Trophoblast cell (in vitro differentiated cells and primary cell): ENCODE results near the gene GPI.

Experiments used
- DNase-seq, 2 donors: peaks; one replicate each; pipeline ENCODE4 v3.0.0-alpha.2; 2016
- H2AFZ ChIP-seq: 2 replicates; pipeline ENCODE4 v1.6.1; 2013; ENCODE audit warnings: low read length, moderate library complexity, mild to moderate bottlenecking; ENCODE audit not compliant: insufficient read depth, poor library complexity
- H2AK5ac ChIP-seq: 2 replicates; pipeline ENCODE4 v1.6.1; 2013; ENCODE audit warnings: mild to moderate bottlenecking, low read length
- H2BK120ac ChIP-seq: 2 replicates; pipeline ENCODE4 v1.6.1; 2013; ENCODE audit warnings: low read length, mild to moderate bottlenecking, moderate library complexity; ENCODE audit not compliant: insufficient read depth, poor library complexity
- H2BK12ac ChIP-seq: 2 replicates; pipeline ENCODE4 v1.6.1; 2013; ENCODE audit warnings: mild to moderate bottlenecking, low read length, moderate library complexity
- H2BK5ac ChIP-seq: 2 replicates; pipeline ENCODE4 v1.6.1; 2013; ENCODE audit warnings: low read length, low read depth, moderate library complexity, mild to moderate bottlenecking; ENCODE audit not compliant: poor library complexity
- H3K14ac ChIP-seq: 2 replicates; pipeline ENCODE4 v1.6.1; 2013; ENCODE audit warnings: mild to moderate bottlenecking, low read length
- H3K18ac ChIP-seq: 2 replicates; pipeline ENCODE4 v1.6.1; 2013; ENCODE audit warnings: mild to moderate bottlenecking, low read length
- H3K23ac ChIP-seq: 2 replicates; pipeline ENCODE4 v1.6.1; 2013; ENCODE audit warnings: low read length
- H3K27ac ChIP-seq: 2 replicates; pipeline ENCODE4 v1.5.1; 2013; ENCODE audit warnings: low read depth, mild to moderate bottlenecking, inconsistent platforms, low read length, moderate library complexity
- H3K27me3 ChIP-seq: 2 replicates; pipeline ENCODE4 v1.6.1; 2013; ENCODE audit warnings: inconsistent platforms, mild to moderate bottlenecking, low read length, moderate library complexity; ENCODE audit not compliant: insufficient read depth
- H3K36me3 ChIP-seq, 2 experiments: 1 replicate in 1 of 2; 2 replicates in 1 of 2; pipeline ENCODE4 v1.6.1; 2013; ENCODE audit warnings: low read length in 2 of 2, mild to moderate bottlenecking in 2 of 2, moderate library complexity in 1 of 2; ENCODE audit not compliant: insufficient read depth in 2 of 2, control insufficient read depth in 1 of 2
- H3K4ac ChIP-seq: 2 replicates; pipeline ENCODE4 v1.6.1; 2013; ENCODE audit warnings: low read depth, mild to moderate bottlenecking, low read length, moderate library complexity
- H3K4me1 ChIP-seq, 2 experiments: 1 replicate in 1 of 2; 2 replicates in 1 of 2; pipeline ENCODE4 v1.6.1; 2013; ENCODE audit warnings: low read length in 2 of 2, mild to moderate bottlenecking in 2 of 2, moderate library complexity in 1 of 2; ENCODE audit not compliant: insufficient read depth in 2 of 2, control insufficient read depth in 1 of 2
- H3K4me2 ChIP-seq: 2 replicates; pipeline ENCODE4 v1.6.1; 2013; ENCODE audit warnings: inconsistent platforms, mild to moderate bottlenecking, low read length, moderate library complexity
- H3K4me3 ChIP-seq: 2 replicates; pipeline ENCODE4 v1.5.1; 2013; ENCODE audit warnings: mild to moderate bottlenecking, low read depth, low read length, inconsistent platforms
- H3K79me1 ChIP-seq: one replicate; pipeline ENCODE4 v1.6.1; 2013; ENCODE audit warnings: low read length
- H3K79me2 ChIP-seq: 2 replicates; pipeline ENCODE4 v1.6.1; 2013; ENCODE audit warnings: low read length, mild to moderate bottlenecking; ENCODE audit not compliant: control insufficient read depth, insufficient read depth, poor library complexity
- H3K9ac ChIP-seq: 2 replicates; pipeline ENCODE4 v1.6.1; 2013; ENCODE audit warnings: mild to moderate bottlenecking, low read length
- H3K9me3 ChIP-seq: 2 replicates; pipeline ENCODE4 v1.6.1; 2013; ENCODE audit warnings: low read depth, mild to moderate bottlenecking, control low read depth, inconsistent platforms, low read length; ENCODE audit not compliant: insufficient read depth
- H4K12ac ChIP-seq: 2 replicates; pipeline ENCODE4 v1.6.1; 2013; ENCODE audit warnings: low read depth, mild to moderate bottlenecking, low read length, moderate library complexity
- H4K8ac ChIP-seq: 2 replicates; pipeline ENCODE4 v1.6.1; 2013; ENCODE audit warnings: low read depth, mild to moderate bottlenecking, low read length, moderate library complexity
- H4K91ac ChIP-seq: one replicate; pipeline ENCODE4 v1.6.1; 2013; ENCODE audit warnings: low read depth, mild to moderate bottlenecking, low read length, moderate library complexity
- WGBS: extraction: QIAGEN DNeasy Blood & Tissue Kit; methylation state at CpG from one replicate; pipeline ENCODE4 v1.1.7; 2013; ENCODE audit warnings: missing lambda C conversion rate; ENCODE audit not compliant: insufficient read length, insufficient coverage; ENCODE audit errors: extremely low coverage; 5-methylcytosine and 5-hydroxymethylcytosine counted together

The GPI gene

DNA sequence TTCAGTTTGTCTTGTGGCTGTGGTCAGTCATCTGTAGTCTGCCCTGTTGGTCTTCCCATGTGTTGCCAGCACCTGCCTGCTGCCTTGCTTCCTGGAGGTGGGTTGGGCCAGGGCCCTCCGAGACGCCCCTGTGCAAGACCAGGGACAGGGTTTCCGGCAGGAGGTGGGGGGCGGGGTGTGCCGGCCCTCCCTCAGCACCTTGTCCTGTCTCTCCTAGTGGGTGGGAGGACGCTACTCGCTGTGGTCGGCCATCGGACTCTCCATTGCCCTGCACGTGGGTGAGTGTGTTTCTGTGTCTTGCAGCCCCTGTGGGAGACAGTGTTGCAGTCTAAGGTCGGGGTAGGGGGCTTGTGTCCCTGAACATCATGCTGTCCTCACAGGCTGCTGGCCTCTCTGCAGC lies 28.0 kb downstream of the GPI start:
- no peaks in the 10 kb centered on the region for H3K79me2 ChIP-seq
- no peak for DNase-seq
- H4K8ac ChIP-seq: no peak overlapping the region
- WGBS: no CpG with 5 or more reads among the region's 11 CpGs
- peaks cover 8% of the 10 kb centered on the region for H3K9me3 ChIP-seq
- no peaks in the 10 kb centered on the region for H3K27me3 ChIP-seq
- H3K4me2 ChIP-seq: no peak overlapping the region
- H2BK12ac ChIP-seq: no peak overlapping the region
- H2AK5ac ChIP-seq: no peak overlapping the region
- no peak overlapping the region for H3K23ac ChIP-seq
- H3K4ac ChIP-seq: no peak overlapping the region
- H3K27ac ChIP-seq: no peak overlapping the region
- H3K14ac ChIP-seq: no peak overlapping the region
- no peak overlapping the region for H2AFZ ChIP-seq
- no peaks in the 10 kb centered on the region for H3K4me1 ChIP-seq
- no peak overlapping the region for H3K18ac ChIP-seq
- no peak overlapping the region for H4K91ac ChIP-seq
- no peak overlapping the region for H2BK120ac ChIP-seq
- H2BK5ac ChIP-seq: no peak overlapping the region
- peaks cover 43 to 67% of the 10 kb centered on the region in 2 experiments for H3K36me3 ChIP-seq
- no peak overlapping the region for H3K9ac ChIP-seq
- no peak overlapping the region for H3K4me3 ChIP-seq
- no peak overlapping the region for H4K12ac ChIP-seq
- no peaks in the 10 kb centered on the region for H3K79me1 ChIP-seq

- Histone ChIP-seq H2BK120ac (no peak overlapping the region), H3K36me3 (peaks cover 43 to 71% of the 10 kb centered on the region in 2 experiments), H2AFZ (no peak overlapping the region), H3K9ac (no peak overlapping the region), H3K4me3 (no peak overlapping the region), H3K14ac (no peak overlapping the region), H3K18ac (no peak overlapping the region), H3K4me1 (no peaks in the 10 kb centered on the region), H4K91ac (no peak overlapping the region), H3K23ac (no peak overlapping the region), H3K79me2 (no peaks in the 10 kb centered on the region), H4K8ac (no peak overlapping the region), H4K12ac (no peak overlapping the region), H2AK5ac (no peak overlapping the region), H3K79me1 (no peaks in the 10 kb centered on the region), H3K27me3 (no peaks in the 10 kb centered on the region), H3K4me2 (no peak overlapping the region), H3K4ac (no peak overlapping the region), H3K9me3 (peaks cover 8% of the 10 kb centered on the region), H2BK5ac (no peak overlapping the region), H3K27ac (no peak overlapping the region), H2BK12ac (no peak overlapping the region)
- DNase-seq: no peak
- no CpG with 5 or more reads among the region's 14 CpGs for WGBS
Observed at GRCh38 chr19:34393629-34394028, 28.6 kb downstream of the GPI start.

DNA sequence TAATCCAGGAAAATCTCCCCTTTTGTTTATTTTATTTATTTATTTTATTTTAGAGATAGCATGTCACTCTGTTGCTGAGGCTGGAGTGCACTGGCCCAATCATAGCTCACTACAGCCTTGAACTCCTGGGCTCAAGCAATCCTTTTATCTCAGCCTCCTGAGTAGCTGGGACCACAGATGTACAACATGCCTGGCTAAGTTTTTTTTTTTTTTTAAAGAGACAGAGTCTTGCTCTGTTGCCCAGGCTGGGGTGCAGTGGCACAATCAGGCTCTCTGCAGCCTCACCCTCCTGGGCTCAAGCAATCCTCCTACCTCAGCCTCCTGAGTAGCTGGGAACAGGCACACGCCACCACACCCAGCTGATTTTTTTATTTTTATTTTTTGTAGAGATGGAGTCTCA lies 32.9 kb downstream of the GPI start:
- Histone ChIP-seq H3K9me3 (no peaks in the 10 kb centered on the region), H3K36me3 (peaks cover 41 to 54% of the 10 kb centered on the region in 2 experiments), H4K91ac (no peak overlapping the region), H3K27ac (no peak overlapping the region), H3K79me2 (no peaks in the 10 kb centered on the region), H2AFZ (no peak overlapping the region), H3K4ac (no peak overlapping the region), H3K14ac (no peak overlapping the region), H3K18ac (no peak overlapping the region), H4K12ac (no peak overlapping the region), H3K23ac (no peak overlapping the region), H2AK5ac (no peak overlapping the region), H2BK120ac (no peak overlapping the region), H3K4me1 (no peaks in the 10 kb centered on the region), H3K4me2 (no peak overlapping the region), H3K27me3 (no peaks in the 10 kb centered on the region), H3K4me3 (no peak overlapping the region), H2BK12ac (no peak overlapping the region), H4K8ac (no peak overlapping the region), H2BK5ac (no peak overlapping the region), H3K79me1 (no peaks in the 10 kb centered on the region), H3K9ac (no peak overlapping the region)
- WGBS: no CpG with 5 or more reads among the region's 1 CpG
- no peak for DNase-seq

DNA sequence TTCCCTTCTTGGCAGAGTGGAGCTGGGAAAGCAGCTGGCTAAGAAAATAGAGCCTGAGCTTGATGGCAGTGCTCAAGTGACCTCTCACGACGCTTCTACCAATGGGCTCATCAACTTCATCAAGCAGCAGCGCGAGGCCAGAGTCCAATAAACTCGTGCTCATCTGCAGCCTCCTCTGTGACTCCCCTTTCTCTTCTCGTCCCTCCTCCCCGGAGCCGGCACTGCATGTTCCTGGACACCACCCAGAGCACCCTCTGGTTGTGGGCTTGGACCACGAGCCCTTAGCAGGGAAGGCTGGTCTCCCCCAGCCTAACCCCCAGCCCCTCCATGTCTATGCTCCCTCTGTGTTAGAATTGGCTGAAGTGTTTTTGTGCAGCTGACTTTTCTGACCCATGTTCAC lies 34.9 kb downstream of the GPI start:
- no peaks in the 10 kb centered on the region for H3K9me3 ChIP-seq
- H2BK120ac ChIP-seq: no peak overlapping the region
- no peak overlapping the region for H2AFZ ChIP-seq
- H3K27ac ChIP-seq: no peak overlapping the region
- H3K18ac ChIP-seq: no peak overlapping the region
- no peak overlapping the region for H3K23ac ChIP-seq
- H2AK5ac ChIP-seq: no peak overlapping the region
- no peak overlapping the region for H3K4me3 ChIP-seq
- no peaks in the 10 kb centered on the region for H3K4me1 ChIP-seq
- H3K9ac ChIP-seq: no peak overlapping the region
- H3K79me1 ChIP-seq: peaks cover 6% of the 10 kb centered on the region
- WGBS: no CpG with 5 or more reads among the region's 9 CpGs
- H4K12ac ChIP-seq: no peak overlapping the region
- no peaks in the 10 kb centered on the region for H3K27me3 ChIP-seq
- H3K14ac ChIP-seq: no peak overlapping the region
- no peak overlapping the region for H2BK12ac ChIP-seq
- H3K4ac ChIP-seq: no peak overlapping the region
- no peak overlapping the region for H4K91ac ChIP-seq
- DNase-seq: no peak
- no peak overlapping the region for H3K4me2 ChIP-seq
- no peak overlapping the region for H4K8ac ChIP-seq
- H3K79me2 ChIP-seq: peaks cover 3% of the 10 kb centered on the region
- no peak overlapping the region for H2BK5ac ChIP-seq
- H3K36me3 ChIP-seq: peaks cover 28 to 40% of the 10 kb centered on the region in 2 experiments
